NB4 (cell line): Measurements from ENCODE around the gene ANP32A.

ENCODE experiments used
- CTCF ChIP-seq: IDR thresholded peaks from one replicate; pipeline ENCODE4 v1.5.1; 2012; ENCODE audit warnings: low read depth, low read length
- MYC ChIP-seq: IDR thresholded peaks from 2 replicates; pipeline ENCODE4 v1.6.1; 2011; ENCODE audit warnings: low read depth, low read length
- POLR2A ChIP-seq: IDR thresholded peaks from 2 replicates; pipeline ENCODE4 v1.6.1; 2011; ENCODE audit warnings: mild to moderate bottlenecking; ENCODE audit not compliant: insufficient read length; ENCODE audit errors: extremely low read depth

- TF ChIP-seq CTCF = no peak
- no peak for TF ChIP-seq POLR2A
- no peak for TF ChIP-seq MYC
Measured at GRCh38 chr15:68751622-68752021, 69.1 kb downstream of the ANP32A start.
